CD4-positive, alpha-beta memory T cell (primary cell): ENCODE results near the gene MRPS27. TPM values are rescaled to one million over a fixed set of nuclear protein-coding genes. Genes with fewer than 3 reads are reported as not detected.

ENCODE experiments used
- CTCF ChIA-PET: fragments of 350-600 bp; sonication (Branson Sonifier 250); formaldehyde crosslinking; loops from one replicate; lab custom pipeline; 2021; ENCODE audit warnings: inconsistent platforms; ENCODE audit not compliant: partially characterized antibody; lab: Charles Lee
- POLR2A ChIA-PET: fragments of 350-600 bp; sonication (Branson Sonifier 250); formaldehyde crosslinking; loops from one replicate; lab custom pipeline; 2021; ENCODE audit not compliant: partially characterized antibody; lab: Charles Lee
- DNase-seq, 5 donors: peaks; one replicate each; pipeline versions ENCODE4 v3.0.0 to v3.0.0-alpha.2; 2020 to 2022; ENCODE audit warnings: mixed read lengths in 1 of 5
- H3K27ac ChIP-seq: one replicate; pipeline ENCODE4 v1.7.0; 2013; ENCODE audit warnings: low read depth, low read length
- H3K27me3 ChIP-seq: 2 replicates; pipeline ENCODE4 v1.7.0; 2013; ENCODE audit warnings: mild to moderate bottlenecking, low read length, moderate library complexity; ENCODE audit not compliant: insufficient read depth
- H3K36me3 ChIP-seq: 2 replicates; pipeline ENCODE4 v1.7.0; 2013; ENCODE audit warnings: mild to moderate bottlenecking, low read length, moderate library complexity; ENCODE audit not compliant: insufficient read depth
- H3K4me1 ChIP-seq: 2 replicates; pipeline ENCODE4 v1.7.0; 2013; ENCODE audit warnings: mild to moderate bottlenecking, low read length, moderate library complexity; ENCODE audit not compliant: insufficient read depth
- H3K4me3 ChIP-seq, 2 donors: one replicate each; pipeline ENCODE4 v1.7.0; 2013; ENCODE audit warnings: low read length in 2 of 2, mild to moderate bottlenecking in 1 of 2
- H3K9me3 ChIP-seq, 2 donors: one replicate each; pipeline ENCODE4 v1.7.0; 2013; ENCODE audit warnings: low read length in 2 of 2, control low read depth in 1 of 2; ENCODE audit not compliant: control insufficient read depth in 1 of 2
- H3K27ac Mint-ChIP-seq, 7 donors: one replicate each; pipeline ENCODE4 v1.8.0; 2020 to 2021; ENCODE audit warnings: mixed read lengths in 7 of 7, mild to moderate bottlenecking in 6 of 7, inconsistent platforms in 3 of 7, moderate library complexity in 3 of 7
- H3K27me3 Mint-ChIP-seq, 2 donors: one replicate each; pipeline ENCODE4 v1.8.0; 2020 to 2021; ENCODE audit warnings: mixed read lengths in 2 of 2
- H3K36me3 Mint-ChIP-seq, 2 donors: one replicate each; pipeline ENCODE4 v1.8.0; 2020 to 2021; ENCODE audit warnings: mixed read lengths in 2 of 2, inconsistent platforms in 1 of 2, mild to moderate bottlenecking in 1 of 2
- H3K4me1 Mint-ChIP-seq, 4 donors: one replicate each; pipeline ENCODE4 v1.8.0; 2020 to 2021; ENCODE audit warnings: mixed read lengths in 4 of 4, mild to moderate bottlenecking in 1 of 4
- H3K4me3 Mint-ChIP-seq, 8 donors: one replicate each; pipeline ENCODE4 v1.8.0; 2020 to 2021; ENCODE audit warnings: mixed read lengths in 8 of 8, mild to moderate bottlenecking in 7 of 8, moderate library complexity in 6 of 8, inconsistent platforms in 3 of 8
- H3K9me3 Mint-ChIP-seq, 8 donors: one replicate each; pipeline ENCODE4 v1.8.0; 2020 to 2021; ENCODE audit warnings: mixed read lengths in 8 of 8, mild to moderate bottlenecking in 5 of 8, inconsistent platforms in 3 of 8, moderate library complexity in 1 of 8
- intact Hi-C: fragments of 100-400 bp; cut with micrococcal nuclease; formaldehyde crosslinking; loops from one replicate; pipeline ENCODE4 v1.15.1; 2023
- polyA plus RNA-seq, 2 donors: library from polyadenylated mRNA; unstranded; fragments of 300-500 nt; fragmentation: Illumina TruSeq; gene quantifications; one replicate each; pipeline ENCODE4 v1.2.3, GENCODE V29; 2021
- total RNA-seq, 2 experiments: library from RNA; stranded (reverse); gene quantifications; one replicate each; pipeline ENCODE4 v1.2.3, GENCODE V29; 2021

Gene MRPS27
- total and polyA plus RNA-seq, 4 experiments from 2014 or later: 36.6 to 44.6 (median 39.0) TPM

- H3K36me3 ChIP-seq: peaks cover 8% of the 10 kb centered on the region
- H3K4me1 Mint-ChIP-seq: peaks cover 3 to 5% (median 4%) of the 10 kb centered on the region in 4 donors
- no peak for DNase-seq
- ChIA-PET CTCF (interaction anchor here (0.7 to 1.9 kb wide), 2 partner anchors 15 to 115 kb away, joined by 3 to 11 read pairs; no protein-coding TSS in a partner anchor), POLR2A (interaction anchor here (1.4 kb wide), 1 partner anchor 14 kb away, joined by 4 read pairs; no protein-coding TSS in a partner anchor)
- intact Hi-C loops: no loop called here
- no peaks in the 10 kb centered on the region for H3K9me3 Mint-ChIP-seq
- H3K4me1 ChIP-seq: no peaks in the 10 kb centered on the region
- H3K4me3 ChIP-seq: no peak overlapping the region
- no peaks in the 10 kb centered on the region for H3K27me3 ChIP-seq
- H3K27ac ChIP-seq: no peak overlapping the region
- H3K36me3 Mint-ChIP-seq: peaks cover 48 to 49% of the 10 kb centered on the region in 2 donors
- no peaks in the 10 kb centered on the region for H3K9me3 ChIP-seq
- H3K4me3 Mint-ChIP-seq: no peak overlapping the region
- no peak overlapping the region for H3K27ac Mint-ChIP-seq
- no peaks in the 10 kb centered on the region for H3K27me3 Mint-ChIP-seq
These were observed 26.5 kb downstream of the MRPS27 start for GRCh38 chr5:72293495-72294055.

GRCh38 chr5:72292411-72292810 lies 27.6 kb downstream of the MRPS27 start:
- ChIA-PET CTCF (interaction anchor here (1.9 kb wide), 1 partner anchor 16 kb away, joined by 11 read pairs; no protein-coding TSS in a partner anchor), POLR2A (interaction anchor here (1.4 kb wide), 1 partner anchor 15 kb away, joined by 4 read pairs; no protein-coding TSS in a partner anchor)
- Histone ChIP-seq H3K27ac (no peak overlapping the region), H3K36me3 (peaks cover 8% of the 10 kb centered on the region), H3K4me1 (no peaks in the 10 kb centered on the region), H3K4me3 (no peak overlapping the region), H3K9me3 (no peaks in the 10 kb centered on the region), H3K27me3 (no peaks in the 10 kb centered on the region)
- Mint-ChIP-seq H3K27ac (peak overlapping the region in 1 of 7 donors; percentile 24), H3K4me1 (no peaks in the 10 kb centered on the region), H3K9me3 (no peaks in the 10 kb centered on the region), H3K27me3 (no peaks in the 10 kb centered on the region), H3K36me3 (peaks cover 55 to 58% of the 10 kb centered on the region in 2 donors), H3K4me3 (no peak overlapping the region)
- intact Hi-C loops: no loop called here
- no peak for DNase-seq

GRCh38 chr5:72291601-72292000 lies 28.4 kb downstream of the MRPS27 start:
- H3K4me1 ChIP-seq: no peaks in the 10 kb centered on the region
- peaks cover 8% of the 10 kb centered on the region for H3K36me3 ChIP-seq
- intact Hi-C loops: no loop called here
- H3K36me3 Mint-ChIP-seq: peaks cover 52 to 56% of the 10 kb centered on the region in 2 donors
- H3K27ac ChIP-seq: no peak overlapping the region
- DNase-seq: no peak
- H3K27ac Mint-ChIP-seq: no peak overlapping the region
- CTCF ChIA-PET: interaction anchor here (1.9 kb wide), 1 partner anchor 17 kb away, joined by 11 read pairs; no protein-coding TSS in a partner anchor
- no peaks in the 10 kb centered on the region for H3K9me3 Mint-ChIP-seq
- no peak overlapping the region for H3K4me3 Mint-ChIP-seq
- H3K27me3 ChIP-seq: no peaks in the 10 kb centered on the region
- H3K27me3 Mint-ChIP-seq: no peaks in the 10 kb centered on the region
- no peaks in the 10 kb centered on the region for H3K4me1 Mint-ChIP-seq
- H3K9me3 ChIP-seq: no peaks in the 10 kb centered on the region
- H3K4me3 ChIP-seq: no peak overlapping the region
- POLR2A ChIA-PET: no interaction called here

GRCh38 chr5:72290356-72291133 lies 29.5 kb downstream of the MRPS27 start:
- Histone ChIP-seq H3K27me3 (no peaks in the 10 kb centered on the region), H3K4me3 (no peak overlapping the region), H3K4me1 (no peaks in the 10 kb centered on the region), H3K27ac (no peak overlapping the region), H3K36me3 (peaks cover 8% of the 10 kb centered on the region), H3K9me3 (no peaks in the 10 kb centered on the region)
- ChIA-PET POLR2A (no interaction called here), CTCF (no interaction called here)
- Mint-ChIP-seq H3K27ac (no peak overlapping the region), H3K4me3 (no peak overlapping the region), H3K36me3 (peaks cover 53 to 56% of the 10 kb centered on the region in 2 donors), H3K27me3 (no peaks in the 10 kb centered on the region), H3K4me1 (no peaks in the 10 kb centered on the region), H3K9me3 (no peaks in the 10 kb centered on the region)
- intact Hi-C loops: no loop called here
- DNase-seq: no peak

GRCh38 chr5:72288924-72289323 lies 31.1 kb downstream of the MRPS27 start:
- Histone ChIP-seq H3K4me3 (no peak overlapping the region), H3K36me3 (peaks cover 8% of the 10 kb centered on the region), H3K27me3 (no peaks in the 10 kb centered on the region), H3K27ac (no peak overlapping the region), H3K4me1 (no peaks in the 10 kb centered on the region), H3K9me3 (no peaks in the 10 kb centered on the region)
- peaks cover 0 to 3% (median 0%) of the 10 kb centered on the region in 4 donors for H3K4me1 Mint-ChIP-seq
- no peak overlapping the region for H3K27ac Mint-ChIP-seq
- CTCF ChIA-PET: interaction anchor here (1.7 to 2.7 kb wide), 2 partner anchors 13 to 19 kb away, joined by 3 to 8 read pairs; no protein-coding TSS in a partner anchor
- peaks cover 40 to 48% of the 10 kb centered on the region in 2 donors for H3K36me3 Mint-ChIP-seq
- H3K27me3 Mint-ChIP-seq: no peaks in the 10 kb centered on the region
- no peak for DNase-seq
- no peak overlapping the region for H3K4me3 Mint-ChIP-seq
- no peaks in the 10 kb centered on the region for H3K9me3 Mint-ChIP-seq
- POLR2A ChIA-PET: no interaction called here
- intact Hi-C loops: no loop called here

- DNase-seq: no peak
- H3K36me3 Mint-ChIP-seq: peaks cover 46 to 52% of the 10 kb centered on the region in 2 donors
- H3K4me3 Mint-ChIP-seq: no peak overlapping the region
- H3K9me3 Mint-ChIP-seq: no peaks in the 10 kb centered on the region
- no peak overlapping the region for H3K27ac ChIP-seq
- CTCF ChIA-PET: interaction anchor here (2.7 kb wide), 1 partner anchor 22 kb away, joined by 8 read pairs; no protein-coding TSS in a partner anchor
- no peaks in the 10 kb centered on the region for H3K4me1 ChIP-seq
- no peaks in the 10 kb centered on the region for H3K27me3 ChIP-seq
- H3K4me3 ChIP-seq: no peak overlapping the region
- no peak overlapping the region for H3K27ac Mint-ChIP-seq
- intact Hi-C loops: no loop called here
- H3K4me1 Mint-ChIP-seq: peaks cover 0 to 3% (median 0%) of the 10 kb centered on the region in 4 donors
- H3K36me3 ChIP-seq: no peaks in the 10 kb centered on the region
- H3K9me3 ChIP-seq: no peaks in the 10 kb centered on the region
- POLR2A ChIA-PET: no interaction called here
- no peaks in the 10 kb centered on the region for H3K27me3 Mint-ChIP-seq
These were observed 33.2 kb downstream of the MRPS27 start for GRCh38 chr5:72286798-72287197.

- Histone ChIP-seq H3K4me3 (no peak overlapping the region), H3K27me3 (no peaks in the 10 kb centered on the region), H3K9me3 (no peaks in the 10 kb centered on the region), H3K36me3 (no peaks in the 10 kb centered on the region), H3K27ac (no peak overlapping the region), H3K4me1 (no peaks in the 10 kb centered on the region)
- Mint-ChIP-seq H3K36me3 (peaks cover 45 to 53% of the 10 kb centered on the region in 2 donors), H3K27ac (no peak overlapping the region), H3K4me1 (peaks cover 0 to 3% (median 0%) of the 10 kb centered on the region in 4 donors), H3K9me3 (no peaks in the 10 kb centered on the region), H3K4me3 (no peak overlapping the region), H3K27me3 (no peaks in the 10 kb centered on the region)
- ChIA-PET POLR2A (no interaction called here), CTCF (interaction anchor here (0.9 kb wide), 1 partner anchor 14 kb away, joined by 4 read pairs; no protein-coding TSS in a partner anchor)
- intact Hi-C loops: no loop called here
- no peak for DNase-seq
These were observed 34.6 kb downstream of the MRPS27 start for GRCh38 chr5:72285424-72285821.
